Esophagus squamous epithelium (tissue), 4 donors: Measurements from ENCODE around the gene MYL11.

Experiments used
- CTCF ChIP-seq, 6 experiments: fragments of 450-650 bp in 4 of 6; fragments of 200-600 bp in 2 of 6; sonication (generic) in 2 of 6; IDR thresholded peaks; one replicate each; pipeline ENCODE4 v1.5.1; 2016 to 2019; ENCODE audit warnings: antibody characterized with exemption in 6 of 6, mild to moderate bottlenecking in 4 of 6, moderate library complexity in 4 of 6
- POLR2A ChIP-seq, 4 donors: fragments of 450-650 bp; IDR thresholded peaks; one replicate each; pipeline ENCODE4 v1.6.1; 2017; ENCODE audit warnings: antibody characterized with exemption in 4 of 4, mild to moderate bottlenecking in 4 of 4, moderate library complexity in 3 of 4

GRCh38 chr16:30354423-30355143 lies 20.0 kb upstream of the MYL11 start:
- TF ChIP-seq CTCF (IDR thresholded peaks at IDR 0.05), result no peak
- TF ChIP-seq POLR2A (IDR thresholded peaks at IDR 0.05), result no peak
